PC-9 (cell line): Measurements from ENCODE around the gene CCDC54. TPM values are rescaled to one million over a fixed set of nuclear protein-coding genes. Genes with fewer than 3 reads are reported as not detected.

Experiments used
- BruUV-seq: library from RNA; stranded (reverse); fragments of 400-500 nt; replicated peaks from 2 replicates; lab custom pipeline; 2021; lab: Mats Ljungman, UMichigan
- CTCF ChIA-PET: fragments of 300-600 bp; sonication (Branson Sonifier 250); formaldehyde crosslinking; loops from one replicate; lab custom pipeline; 2022; ENCODE audit warnings: antibody characterized with exemption; lab: Charles Lee
- POLR2A ChIA-PET: fragments of 300-600 bp; sonication (Branson Sonifier 250); formaldehyde crosslinking; loops from one replicate; lab custom pipeline; 2022; ENCODE audit warnings: antibody characterized with exemption; ENCODE audit not compliant: unreplicated experiment; lab: Charles Lee
- DNase-seq, 2 experiments: peaks; one replicate each; pipeline versions ENCODE4 v3.0.0 to v3.0.0-alpha.2; 2015 to 2022; ENCODE audit warnings: mixed read lengths in 1 of 2
- H2AFZ ChIP-seq: fragments of 200-600 bp; sonication (generic); 2 replicates; pipeline ENCODE4 v1.8.1; 2017; ENCODE audit warnings: antibody characterized with exemption
- H3F3A ChIP-seq: fragments of 200-600 bp; sonication (generic); 2 replicates; pipeline ENCODE4 v1.8.1; 2017; ENCODE audit warnings: antibody characterized with exemption, mild to moderate bottlenecking, low read depth; ENCODE audit not compliant: insufficient read depth
- H3K27ac ChIP-seq: fragments of 200-600 bp; sonication (generic); 2 replicates; pipeline ENCODE4 v1.6.1; 2016; ENCODE audit warnings: mixed run types
- H3K27me3 ChIP-seq: fragments of 200-600 bp; sonication (generic); 2 replicates; pipeline ENCODE4 v1.6.1; 2016; ENCODE audit warnings: low read depth, mixed run types; ENCODE audit not compliant: insufficient read depth
- H3K36me3 ChIP-seq: fragments of 200-600 bp; sonication (generic); 2 replicates; pipeline ENCODE4 v1.6.1; 2016; ENCODE audit warnings: low read depth, mixed run types
- H3K4me1 ChIP-seq: fragments of 200-600 bp; sonication (generic); replicated peaks from 2 replicates; pipeline ENCODE4 v1.6.1; 2016; ENCODE audit warnings: mixed run types; ENCODE audit not compliant: insufficient read depth
- H3K4me2 ChIP-seq: fragments of 200-600 bp; sonication (generic); 2 replicates; pipeline ENCODE4 v1.6.1; 2017; ENCODE audit warnings: mixed run types
- H3K4me3 ChIP-seq: fragments of 200-600 bp; sonication (generic); 2 replicates; pipeline ENCODE4 v1.6.1; 2016; ENCODE audit warnings: mixed run types
- H3K79me2 ChIP-seq: fragments of 200-600 bp; sonication (generic); 2 replicates; pipeline ENCODE4 v1.6.1; 2017; ENCODE audit warnings: low read depth, mixed run types
- H3K9me2 ChIP-seq: fragments of 200-600 bp; sonication (generic); 2 replicates; pipeline ENCODE4 v1.8.1; 2017; ENCODE audit warnings: mild to moderate bottlenecking; ENCODE audit not compliant: insufficient read depth
- H3K9me3 ChIP-seq: fragments of 200-600 bp; sonication (generic); 2 replicates; pipeline ENCODE4 v1.8.1; 2016; ENCODE audit warnings: low read depth; ENCODE audit not compliant: insufficient read depth
- H4K20me1 ChIP-seq: fragments of 200-600 bp; sonication (generic); 2 replicates; pipeline ENCODE4 v1.8.1; 2017; ENCODE audit not compliant: insufficient read depth
- CTCF ChIP-seq: fragments of 200-600 bp; sonication (generic); conservative IDR thresholded peaks from 2 replicates; pipeline ENCODE4 v1.6.1; 2017; ENCODE audit warnings: mixed run types, antibody characterized with exemption, mild to moderate bottlenecking, moderate library complexity
- EZH2 ChIP-seq: fragments of 200-600 bp; sonication (generic); IDR thresholded peaks from 2 replicates; pipeline ENCODE4 v1.8.0; 2017; ENCODE audit warnings: antibody characterized with exemption, low read depth
- intact Hi-C: fragments of 100-400 bp; cut with micrococcal nuclease; formaldehyde crosslinking; loops from one replicate; pipeline ENCODE4 v1.10.0; 2022; ENCODE audit not compliant: unreplicated experiment
- total RNA-seq: library from RNA; stranded (reverse); gene quantifications from 2 replicates; pipeline ENCODE4 v1.2.3, GENCODE V29; 2021

CCDC54 gene
- total RNA-seq, 1 experiment from 2014 or later: not detected

- Histone ChIP-seq H3K9me3 (peaks cover 2% of the 10 kb centered on the region; the same call in 1 of the 2 replicates), H3K79me2 (no peaks in the 10 kb centered on the region), H3K27me3 (no peaks in the 10 kb centered on the region), H3F3A (no peaks in the 10 kb centered on the region), H2AFZ (no peak overlapping the region), H3K9me2 (no peaks in the 10 kb centered on the region), H4K20me1 (no peaks in the 10 kb centered on the region), H3K4me1 (no peaks in the 10 kb centered on the region), H3K4me3 (no peak overlapping the region), H3K36me3 (no peaks in the 10 kb centered on the region), H3K4me2 (no peak overlapping the region), H3K27ac (no peak overlapping the region)
- TF ChIP-seq CTCF (no peak), EZH2 (no peak)
- no TSS peak for BruUV-seq
- ChIA-PET POLR2A (no interaction called here), CTCF (no interaction called here)
- intact Hi-C loops: no loop called here
- DNase-seq: no peak
These were observed 7.2 kb downstream of the CCDC54 start for GRCh38 chr3:107384428-107384827.

- no peak for DNase-seq
- H3F3A ChIP-seq: no peaks in the 10 kb centered on the region
- H3K4me1 ChIP-seq: no peaks in the 10 kb centered on the region
- no peak overlapping the region for H2AFZ ChIP-seq
- H3K36me3 ChIP-seq: no peaks in the 10 kb centered on the region
- ChIA-PET CTCF (no interaction called here), POLR2A (no interaction called here)
- H3K4me2 ChIP-seq: no peak overlapping the region
- no peaks in the 10 kb centered on the region for H3K79me2 ChIP-seq
- H3K27ac ChIP-seq: no peak overlapping the region
- no TSS peak for BruUV-seq
- no peak for TF ChIP-seq EZH2
- intact Hi-C loops: no loop called here
- no peaks in the 10 kb centered on the region for H3K9me2 ChIP-seq
- no peak overlapping the region for H3K4me3 ChIP-seq
- peaks cover 2% of the 10 kb centered on the region; the same call in 1 of the 2 replicates for H3K9me3 ChIP-seq
- no peaks in the 10 kb centered on the region for H4K20me1 ChIP-seq
- H3K27me3 ChIP-seq: no peaks in the 10 kb centered on the region
These were observed 7.7 kb downstream of the CCDC54 start for GRCh38 chr3:107384907-107385306.

- H3F3A ChIP-seq: peaks cover 3% of the 10 kb centered on the region; the same call in 1 of the 2 replicates
- ChIA-PET CTCF (no interaction called here), POLR2A (no interaction called here)
- peaks cover 2% of the 10 kb centered on the region; the same call in 1 of the 2 replicates for H3K9me3 ChIP-seq
- H2AFZ ChIP-seq: no peak overlapping the region
- no peaks in the 10 kb centered on the region for H3K36me3 ChIP-seq
- H3K79me2 ChIP-seq: no peaks in the 10 kb centered on the region
- no peak overlapping the region for H3K27ac ChIP-seq
- H4K20me1 ChIP-seq: no peaks in the 10 kb centered on the region
- H3K4me3 ChIP-seq: no peak overlapping the region
- TF ChIP-seq CTCF (no peak), EZH2 (no peak)
- H3K4me1 ChIP-seq: peaks cover 10% of the 10 kb centered on the region
- DNase-seq: no peak
- intact Hi-C loops: no loop called here
- no TSS peak for BruUV-seq
- H3K9me2 ChIP-seq: no peaks in the 10 kb centered on the region
- H3K4me2 ChIP-seq: no peak overlapping the region
- no peaks in the 10 kb centered on the region for H3K27me3 ChIP-seq
These were observed 10.3 kb downstream of the CCDC54 start for GRCh38 chr3:107387555-107387954.
